Naive thymus-derived CD4-positive, alpha-beta T cell (primary cell): ENCODE measurements around the gene TCAF1. TPM values are rescaled to one million over a fixed set of nuclear protein-coding genes. Genes with fewer than 3 reads are reported as not detected.

Source experiments
- ATAC-seq: fragments of 150-1000 bp; cut with Tn5 transposase; 2 replicates; pipeline ENCODE4 v1.10.0; 2021; ENCODE audit warnings: mild to moderate bottlenecking, moderate library complexity
- CTCF ChIA-PET: fragments of 350-600 bp; sonication (Branson Sonifier 250); formaldehyde crosslinking; loops from one replicate; lab custom pipeline; 2021; ENCODE audit warnings: antibody characterized with exemption; lab: Charles Lee
- POLR2A ChIA-PET: fragments of 350-600 bp; sonication (Branson Sonifier 250); formaldehyde crosslinking; loops from one replicate; lab custom pipeline; 2021; ENCODE audit warnings: antibody characterized with exemption, inconsistent platforms; lab: Charles Lee
- DNase-seq, 9 donors: peaks; one replicate each; pipeline versions ENCODE4 v3.0.0 to v3.0.0-alpha.2; 2020 to 2022; ENCODE audit warnings: mixed read lengths in 1 of 9
- H3K27ac ChIP-seq: one replicate; pipeline ENCODE4 v1.7.0; 2013; ENCODE audit warnings: mild to moderate bottlenecking, low read depth, low read length, moderate library complexity
- H3K27me3 ChIP-seq, 2 donors: one replicate each; pipeline ENCODE4 v1.7.0; 2013; ENCODE audit warnings: low read length in 2 of 2, mild to moderate bottlenecking in 2 of 2, moderate library complexity in 2 of 2; ENCODE audit not compliant: control insufficient read depth in 2 of 2, insufficient read depth in 2 of 2
- H3K36me3 ChIP-seq, 3 experiments: 1 replicate in 2 of 3; 2 replicates in 1 of 3; pipeline ENCODE4 v1.7.0; 2013; ENCODE audit warnings: low read length in 3 of 3, mild to moderate bottlenecking in 3 of 3, moderate library complexity in 1 of 3; ENCODE audit not compliant: insufficient read depth in 3 of 3, control insufficient read depth in 2 of 3
- H3K4me1 ChIP-seq, 2 donors: one replicate each; pipeline ENCODE4 v1.7.0; 2013; ENCODE audit warnings: low read length in 2 of 2, mild to moderate bottlenecking in 2 of 2, moderate library complexity in 1 of 2; ENCODE audit not compliant: control insufficient read depth in 2 of 2, insufficient read depth in 2 of 2
- H3K4me3 ChIP-seq: 2 replicates; pipeline ENCODE4 v1.7.0; 2013; ENCODE audit warnings: mild to moderate bottlenecking, low read length
- H3K9me3 ChIP-seq, 3 experiments: 1 replicate in 2 of 3; 2 replicates in 1 of 3; pipeline ENCODE4 v1.7.0; 2013; ENCODE audit warnings: low read length in 3 of 3; ENCODE audit not compliant: control insufficient read depth in 2 of 3
- H3K27ac Mint-ChIP-seq, 9 donors: one replicate each; pipeline ENCODE4 v1.8.0; 2020 to 2022; ENCODE audit warnings: mixed read lengths in 9 of 9, mild to moderate bottlenecking in 8 of 9, moderate library complexity in 5 of 9, inconsistent platforms in 2 of 9
- H3K27me3 Mint-ChIP-seq, 5 donors: one replicate each; pipeline ENCODE4 v1.8.0; 2021 to 2022; ENCODE audit warnings: mixed read lengths in 5 of 5, mild to moderate bottlenecking in 1 of 5
- H3K36me3 Mint-ChIP-seq, 5 donors: one replicate each; pipeline ENCODE4 v1.8.0; 2020 to 2022; ENCODE audit warnings: mixed read lengths in 5 of 5, mild to moderate bottlenecking in 3 of 5, inconsistent platforms in 1 of 5
- H3K4me1 Mint-ChIP-seq, 7 donors: one replicate each; pipeline ENCODE4 v1.8.0; 2020 to 2022; ENCODE audit warnings: mixed read lengths in 7 of 7, mild to moderate bottlenecking in 3 of 7, inconsistent platforms in 1 of 7
- H3K4me3 Mint-ChIP-seq, 10 donors: one replicate each; pipeline ENCODE4 v1.8.0; 2020 to 2022; ENCODE audit warnings: mild to moderate bottlenecking in 10 of 10, mixed read lengths in 10 of 10, moderate library complexity in 6 of 10, inconsistent platforms in 2 of 10
- H3K9me3 Mint-ChIP-seq, 11 donors: one replicate each; pipeline ENCODE4 v1.8.0; 2020 to 2022; ENCODE audit warnings: mixed read lengths in 11 of 11, mild to moderate bottlenecking in 4 of 11, inconsistent platforms in 1 of 11, moderate library complexity in 1 of 11
- intact Hi-C, 2 donors: fragments of 100-400 bp; cut with micrococcal nuclease; formaldehyde crosslinking; loops; one replicate each; pipeline ENCODE4 v1.15.1; 2023
- polyA plus RNA-seq, 2 donors: library from polyadenylated mRNA; unstranded; fragments of 300-500 nt; fragmentation: Illumina TruSeq; gene quantifications; one replicate each; pipeline ENCODE4 v1.2.3, GENCODE V29; 2021
- total RNA-seq, 6 experiments: library from RNA in 5 of 6; stranded (reverse) in 5 of 6; gene quantifications; 1 replicate in 5 of 6; 2 replicates in 1 of 6; pipeline ENCODE4 v1.2.3 and lab custom pipeline; 2021 to 2026

TCAF1 gene
- total and polyA plus RNA-seq, 7 experiments from 2014 or later: 6.8 to 19.4 (median 11.1) TPM

DNA sequence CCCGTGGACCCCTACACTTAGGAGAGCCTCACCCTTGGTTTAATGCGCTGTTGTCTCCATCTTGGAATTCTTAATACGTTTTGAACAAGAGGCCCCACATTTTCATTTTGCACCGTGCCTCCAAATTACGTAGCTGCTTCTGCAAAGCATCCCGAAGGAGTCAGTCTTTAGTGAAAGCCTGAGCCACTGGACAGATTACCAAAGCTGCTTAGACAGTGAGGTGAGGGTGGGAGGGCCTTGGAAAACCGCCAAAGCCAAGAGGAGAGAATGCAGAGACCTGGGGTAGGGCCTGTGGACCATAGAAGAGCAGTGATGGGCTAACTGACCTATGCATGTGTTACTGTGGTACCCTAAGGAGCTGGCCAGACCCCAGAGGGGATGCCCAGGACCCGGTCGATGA, 4.2 kb upstream of the TCAF1 start:
- Histone ChIP-seq H3K9me3 (no peaks in the 10 kb centered on the region), H3K27ac (no peak overlapping the region), H3K27me3 (no peaks in the 10 kb centered on the region), H3K36me3 (peaks cover 0 to 4% (median 0%) of the 10 kb centered on the region in 3 experiments), H3K4me3 (no peak overlapping the region), H3K4me1 (peaks cover 2% of the 10 kb centered on the region in 2 donors)
- peaks cover 0 to 15% (median 0%) of the 10 kb centered on the region in 5 donors for H3K27me3 Mint-ChIP-seq
- DNase-seq (no peak), ATAC-seq (no peak)
- H3K27ac Mint-ChIP-seq: no peak overlapping the region
- peaks cover 0 to 28% (median 19%) of the 10 kb centered on the region in 7 donors for H3K4me1 Mint-ChIP-seq
- intact Hi-C loops: no loop called here
- H3K4me3 Mint-ChIP-seq: no peak overlapping the region
- H3K36me3 Mint-ChIP-seq: no peaks in the 10 kb centered on the region
- H3K9me3 Mint-ChIP-seq: no peaks in the 10 kb centered on the region
- ChIA-PET POLR2A (no interaction called here), CTCF (interaction anchor here (0.7 kb wide), 1 partner anchor 9 kb away, joined by 3 read pairs; no protein-coding TSS in a partner anchor)

DNA sequence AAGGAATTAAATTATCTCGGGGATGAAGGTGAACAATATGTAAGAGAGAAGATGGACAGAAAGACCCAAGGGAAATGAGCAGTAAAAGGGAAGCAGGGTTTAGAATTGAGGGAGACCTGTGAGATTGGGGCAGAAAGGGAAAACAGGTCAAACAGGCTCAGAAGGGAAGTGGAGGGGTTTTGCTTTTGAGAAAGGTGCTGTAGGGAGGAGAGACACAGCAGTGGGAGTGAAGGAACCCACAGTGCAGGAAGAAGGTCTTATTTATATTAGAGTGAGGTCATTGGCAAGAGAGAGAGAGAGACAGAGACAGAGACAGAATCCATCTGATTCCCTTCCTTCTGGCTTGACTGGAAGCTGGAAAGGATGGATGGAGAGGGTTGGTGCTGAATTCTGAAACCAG, 3.5 kb upstream of the TCAF1 start:
- Histone ChIP-seq H3K36me3 (peaks cover 0 to 4% (median 0%) of the 10 kb centered on the region in 3 experiments), H3K27ac (no peak overlapping the region), H3K4me1 (peaks cover 4 to 7% of the 10 kb centered on the region in 2 donors), H3K27me3 (no peaks in the 10 kb centered on the region), H3K9me3 (no peaks in the 10 kb centered on the region), H3K4me3 (no peak overlapping the region)
- peak overlapping the region in 1 of 9 donors; percentile 5 for H3K27ac Mint-ChIP-seq
- H3K27me3 Mint-ChIP-seq: peaks cover 0 to 15% (median 0%) of the 10 kb centered on the region in 5 donors
- CTCF ChIA-PET: interaction anchor here (0.7 kb wide), 1 partner anchor 10 kb away, joined by 3 read pairs; no protein-coding TSS in a partner anchor
- no peaks in the 10 kb centered on the region for H3K36me3 Mint-ChIP-seq
- DNase-seq (no peak), ATAC-seq (no peak)
- intact Hi-C loops: no loop called here
- POLR2A ChIA-PET: no interaction called here
- H3K9me3 Mint-ChIP-seq: no peaks in the 10 kb centered on the region
- peak overlapping the region in 1 of 10 donors; percentile 21 for H3K4me3 Mint-ChIP-seq
- peaks cover 6 to 34% (median 25%) of the 10 kb centered on the region in 7 donors for H3K4me1 Mint-ChIP-seq

DNA sequence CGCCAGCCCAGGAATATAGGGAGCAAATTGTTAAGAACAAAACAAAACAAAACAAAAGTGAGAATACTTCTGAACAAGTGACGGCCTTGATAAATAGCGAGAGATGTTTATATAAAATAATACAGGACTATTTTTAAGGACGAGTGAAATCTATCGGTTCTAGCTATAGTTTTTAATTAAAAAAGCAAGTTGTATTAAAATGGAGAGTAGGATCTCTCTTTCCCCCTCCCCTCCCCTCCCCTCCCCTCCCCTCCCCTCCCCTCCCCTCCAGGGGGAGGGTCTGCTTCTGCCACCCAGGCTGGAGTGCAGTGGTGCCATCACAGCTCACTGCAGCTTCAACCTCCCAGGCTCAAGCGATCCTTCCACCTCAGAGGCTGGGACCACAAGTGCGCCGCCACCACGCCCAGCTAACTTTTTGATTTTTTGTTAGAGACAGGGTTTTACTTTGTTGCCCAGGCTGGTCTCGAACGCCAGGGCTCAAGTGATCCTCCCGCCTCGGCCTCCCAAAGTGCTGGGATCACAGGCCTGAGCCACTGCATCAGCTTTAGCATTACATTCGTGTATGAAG, 440 bp upstream of the TCAF1 start:
- H3K4me3 ChIP-seq: peak overlapping the region; percentile 92
- no peaks in the 10 kb centered on the region for H3K27me3 ChIP-seq
- peak overlapping the region; percentile 82 for H3K27ac ChIP-seq
- H3K9me3 Mint-ChIP-seq: no peaks in the 10 kb centered on the region
- intact Hi-C loops: loop anchor here in 1 of 2 donors (1.0 kb wide), 1 partner anchor 225 kb away; no protein-coding TSS in a partner anchor
- H3K36me3 ChIP-seq: peaks cover 0 to 4% (median 0%) of the 10 kb centered on the region in 3 experiments
- ATAC-seq: no peak
- POLR2A ChIA-PET: interaction anchor here (1.3 to 1.7 kb wide), 3 partner anchors 9 to 934 kb away, joined by 3 to 9 read pairs (median 4); partner anchors contain the start of gene TPK1
- H3K27me3 Mint-ChIP-seq: no peaks in the 10 kb centered on the region
- peak in 1 of 9 donors; percentile 18 for DNase-seq
- no peaks in the 10 kb centered on the region for H3K9me3 ChIP-seq
- H3K27ac Mint-ChIP-seq: peak overlapping the region; percentile 79 to 95 (median 89)
- peak overlapping the region; percentile 91 to 98 (median 96) for H3K4me3 Mint-ChIP-seq
- H3K4me1 ChIP-seq: peaks cover 4 to 10% of the 10 kb centered on the region in 2 donors
- peaks cover 10 to 54% (median 42%) of the 10 kb centered on the region in 7 donors for H3K4me1 Mint-ChIP-seq
- H3K36me3 Mint-ChIP-seq: no peaks in the 10 kb centered on the region
- CTCF ChIA-PET: interaction anchor here (0.9 to 3.6 kb wide), 5 partner anchors 9 to 895 kb away, joined by 3 to 25 read pairs (median 3); no protein-coding TSS in a partner anchor

DNA sequence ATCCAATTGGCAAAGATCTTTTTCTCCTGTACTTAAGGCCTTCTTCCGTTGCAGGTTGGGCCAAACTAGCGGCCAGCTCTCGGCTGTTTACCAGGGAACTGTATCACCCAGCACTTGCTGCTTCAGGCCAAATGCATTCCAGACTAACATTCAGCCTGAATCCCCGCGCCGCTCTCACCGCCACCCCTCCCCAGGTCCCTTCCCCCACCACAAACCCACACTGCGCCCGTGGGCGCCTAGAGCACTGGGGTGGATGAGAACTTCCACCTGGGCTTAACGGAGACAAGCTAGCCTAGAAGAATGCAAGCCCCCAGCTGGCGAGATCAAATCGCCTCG, 676 bp downstream of the TCAF1 start:
- H3K9me3 Mint-ChIP-seq: no peaks in the 10 kb centered on the region
- H3K4me1 Mint-ChIP-seq: peaks cover 10 to 54% (median 42%) of the 10 kb centered on the region in 7 donors
- H3K36me3 Mint-ChIP-seq: no peaks in the 10 kb centered on the region
- ChIA-PET CTCF (interaction anchor here (1.1 to 3.6 kb wide), 4 partner anchors 9 to 226 kb away, joined by 3 to 25 read pairs (median 5); no protein-coding TSS in a partner anchor), POLR2A (interaction anchor here (0.6 to 1.4 kb wide), 3 partner anchors 226 to 935 kb away, joined by 3 to 4 read pairs (median 4); partner anchors contain the start of gene TPK1)
- peak overlapping the region; percentile 79 to 95 (median 89) for H3K27ac Mint-ChIP-seq
- peak overlapping the region; percentile 91 to 98 (median 96) for H3K4me3 Mint-ChIP-seq
- peak overlapping the region; percentile 92 for H3K4me3 ChIP-seq
- intact Hi-C loops: loop anchor here in 1 of 2 donors (1.0 kb wide), 1 partner anchor 226 kb away; no protein-coding TSS in a partner anchor
- ATAC-seq: no peak
- H3K27me3 ChIP-seq: no peaks in the 10 kb centered on the region
- peaks cover 0 to 4% (median 0%) of the 10 kb centered on the region in 3 experiments for H3K36me3 ChIP-seq
- no peaks in the 10 kb centered on the region for H3K27me3 Mint-ChIP-seq
- H3K4me1 ChIP-seq: peaks cover 4 to 10% of the 10 kb centered on the region in 2 donors
- no peaks in the 10 kb centered on the region for H3K9me3 ChIP-seq
- H3K27ac ChIP-seq: peak overlapping the region; percentile 82
- DNase-seq: peak in 1 of 9 donors; percentile 33

DNA sequence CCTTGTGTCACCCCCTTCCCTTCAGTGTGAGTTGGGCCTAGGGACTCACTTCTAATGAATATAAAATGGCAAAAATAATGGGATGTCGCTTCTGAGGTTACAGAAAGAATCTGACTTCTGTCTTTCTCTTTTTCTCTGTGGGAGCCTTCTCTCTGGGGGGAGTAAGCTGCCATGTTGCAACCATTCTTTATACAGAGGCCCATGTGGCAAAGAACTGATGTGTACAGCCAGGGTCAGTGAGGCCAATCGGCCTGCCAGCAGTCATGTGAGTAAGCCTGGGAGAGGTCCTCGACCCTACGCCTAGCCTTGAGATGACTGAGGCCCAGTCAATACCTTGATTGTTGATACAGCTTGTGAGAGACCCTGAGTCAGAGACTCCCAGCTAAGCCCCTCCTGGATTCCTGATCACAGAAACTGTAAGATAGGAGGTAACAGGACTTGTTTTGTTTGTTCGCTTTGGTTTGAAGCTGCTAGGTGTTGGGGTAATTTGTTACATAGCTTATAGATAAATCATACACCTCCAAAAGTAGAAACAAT, 1.7 kb downstream of the TCAF1 start:
- H3K4me3 ChIP-seq: no peak overlapping the region
- H3K27ac Mint-ChIP-seq: peak overlapping the region in 5 of 9 donors; percentile 7 to 89 (median 79)
- H3K36me3 Mint-ChIP-seq: peaks cover 0 to 3% (median 0%) of the 10 kb centered on the region in 5 donors
- intact Hi-C loops: loop anchor here in 1 of 2 donors (1.0 kb wide), 1 partner anchor 8 kb away; no protein-coding TSS in a partner anchor
- H3K27me3 ChIP-seq: no peaks in the 10 kb centered on the region
- peaks cover 0 to 4% (median 0%) of the 10 kb centered on the region in 3 experiments for H3K36me3 ChIP-seq
- H3K27me3 Mint-ChIP-seq: no peaks in the 10 kb centered on the region
- peaks cover 4 to 10% of the 10 kb centered on the region in 2 donors for H3K4me1 ChIP-seq
- POLR2A ChIA-PET: interaction anchor here (0.6 kb wide), 2 partner anchors 41 to 54 kb away, joined by 3 to 4 read pairs; no protein-coding TSS in a partner anchor
- ATAC-seq (no peak), DNase-seq (no peak)
- CTCF ChIA-PET: interaction anchor here (1.4 to 3.6 kb wide), 2 partner anchors 10 to 227 kb away, joined by 4 to 25 read pairs; no protein-coding TSS in a partner anchor
- H3K4me3 Mint-ChIP-seq: peak overlapping the region; percentile 91 to 98 (median 96)
- no peak overlapping the region for H3K27ac ChIP-seq
- peaks cover 10 to 55% (median 42%) of the 10 kb centered on the region in 7 donors for H3K4me1 Mint-ChIP-seq
- H3K9me3 Mint-ChIP-seq: no peaks in the 10 kb centered on the region
- H3K9me3 ChIP-seq: no peaks in the 10 kb centered on the region

DNA sequence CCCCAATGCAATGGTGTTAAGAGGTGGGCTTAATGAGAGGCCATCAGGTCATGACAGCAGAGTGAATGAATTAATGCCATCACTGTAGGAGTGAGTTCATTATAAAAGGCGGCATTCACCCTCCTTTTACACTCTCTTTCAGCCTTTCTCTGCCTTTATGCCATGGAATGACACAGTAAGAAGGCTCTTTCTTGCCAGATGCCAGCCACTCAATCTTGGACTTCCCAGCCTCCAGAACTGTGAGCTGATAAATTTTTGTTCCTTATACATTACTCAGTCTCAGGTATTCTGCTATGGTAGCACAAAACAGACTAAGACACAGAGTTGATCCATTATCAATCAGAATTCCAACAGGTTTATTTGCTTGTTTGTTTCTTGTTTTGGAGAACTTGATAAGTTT, 3.2 kb downstream of the TCAF1 start:
- Mint-ChIP-seq H3K4me3 (no peak overlapping the region), H3K9me3 (peaks cover 0 to 4% (median 0%) of the 10 kb centered on the region in 11 donors), H3K27ac (no peak overlapping the region), H3K36me3 (peaks cover 0 to 9% (median 0%) of the 10 kb centered on the region in 5 donors), H3K4me1 (peaks cover 10 to 58% (median 42%) of the 10 kb centered on the region in 7 donors), H3K27me3 (no peaks in the 10 kb centered on the region)
- intact Hi-C loops: loop anchor here in 1 of 2 donors (5.0 kb wide), 1 partner anchor 407 kb away; no protein-coding TSS in a partner anchor
- peaks cover 4 to 10% of the 10 kb centered on the region in 2 donors for H3K4me1 ChIP-seq
- H3K9me3 ChIP-seq: no peaks in the 10 kb centered on the region
- H3K27ac ChIP-seq: no peak overlapping the region
- H3K4me3 ChIP-seq: no peak overlapping the region
- DNase-seq: no peak
- no peak for ATAC-seq
- no peaks in the 10 kb centered on the region for H3K27me3 ChIP-seq
- H3K36me3 ChIP-seq: peaks cover 0 to 4% (median 0%) of the 10 kb centered on the region in 3 experiments
- ChIA-PET POLR2A (no interaction called here), CTCF (interaction anchor here (3.6 kb wide), 1 partner anchor 228 kb away, joined by 25 read pairs; no protein-coding TSS in a partner anchor)
